Ovary (tissue), 3 donors: ENCODE measurements around the gene SCAPER.

Experiments
- CTCF ChIP-seq, 3 donors: fragments of 450-650 bp in 2 of 3; fragments of 200-600 bp in 1 of 3; IDR thresholded peaks; one replicate each; pipeline versions ENCODE4 v1.5.1 to v1.8.0; 2016 to 2022; ENCODE audit warnings: antibody characterized with exemption in 3 of 3, mild to moderate bottlenecking in 1 of 3
- EP300 ChIP-seq: sonication (generic); formaldehyde crosslinking; IDR thresholded peaks from one replicate; pipeline ENCODE4 v1.6.1; 2017; ENCODE audit warnings: antibody characterized with exemption
- POLR2A ChIP-seq: fragments of 450-650 bp; IDR thresholded peaks from one replicate; pipeline ENCODE4 v1.6.1; 2017; ENCODE audit warnings: antibody characterized with exemption, mild to moderate bottlenecking, moderate library complexity
- donor health status: DM: no; HTN: no; CAD: no.

- TF ChIP-seq POLR2A, result no peak
- TF ChIP-seq CTCF (IDR thresholded peaks at IDR 0.05), result no peak
- TF ChIP-seq EP300, result no peak
Measured at GRCh38 chr15:76625267-76625666, 279.9 kb downstream of the SCAPER start.
